PC-3 (cell line): ENCODE results near the gene AKR1C8.

Experiments
- EZH2phosphoT487 ChIP-seq: fragments of 300-600 bp; sonication (generic); IDR thresholded peaks from 2 replicates; pipeline ENCODE4 v1.6.1; 2018; ENCODE audit warnings: mild to moderate bottlenecking, antibody characterized with exemption, low read length, borderline replicate concordance
- TF ChIP-seq, protein P1 (sequence below): fragments of 300-600 bp; sonication (generic); conservative IDR thresholded peaks from 2 replicates; pipeline ENCODE4 v1.5.1; 2017; ENCODE audit warnings: antibody characterized with exemption, low read depth, mild to moderate bottlenecking, low read length

DNA sequence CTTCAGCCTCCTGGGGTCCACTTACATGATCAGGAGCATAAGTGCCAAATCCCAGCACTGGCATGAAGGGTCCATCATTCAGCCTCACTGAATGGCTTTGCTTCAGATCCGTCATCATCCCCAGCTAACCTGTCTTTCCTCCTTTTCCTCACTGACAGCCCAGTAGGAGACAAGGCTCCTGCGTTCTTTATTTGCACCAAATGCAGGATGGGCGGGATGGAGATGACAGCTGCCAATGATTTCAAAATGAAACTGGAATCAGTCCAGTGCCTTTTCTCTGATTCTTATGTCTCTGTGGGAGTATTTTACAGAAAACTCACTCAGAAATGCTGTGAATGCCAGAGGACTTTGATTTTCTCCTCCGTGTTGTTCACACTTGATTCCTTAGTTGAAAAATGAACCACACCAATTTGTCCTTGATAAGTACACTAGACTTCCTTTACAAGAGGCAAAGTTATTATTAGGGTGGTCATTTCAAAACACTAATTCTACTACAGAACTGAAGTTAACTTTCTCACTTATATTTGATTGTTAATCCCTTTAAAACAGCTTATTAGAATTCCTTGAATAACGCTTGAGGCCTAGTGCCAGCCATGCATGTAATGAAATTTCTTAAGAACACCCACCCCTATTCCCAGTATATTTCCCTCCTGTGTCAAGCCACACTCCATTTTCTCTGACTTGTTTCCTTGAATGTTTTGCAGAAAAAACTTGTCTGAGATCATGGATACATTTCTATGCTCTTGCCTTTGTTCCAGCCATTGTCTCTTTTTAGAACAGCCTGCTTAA, at the start of gene AKR1C8:
- TF ChIP-seq, protein P1, sequence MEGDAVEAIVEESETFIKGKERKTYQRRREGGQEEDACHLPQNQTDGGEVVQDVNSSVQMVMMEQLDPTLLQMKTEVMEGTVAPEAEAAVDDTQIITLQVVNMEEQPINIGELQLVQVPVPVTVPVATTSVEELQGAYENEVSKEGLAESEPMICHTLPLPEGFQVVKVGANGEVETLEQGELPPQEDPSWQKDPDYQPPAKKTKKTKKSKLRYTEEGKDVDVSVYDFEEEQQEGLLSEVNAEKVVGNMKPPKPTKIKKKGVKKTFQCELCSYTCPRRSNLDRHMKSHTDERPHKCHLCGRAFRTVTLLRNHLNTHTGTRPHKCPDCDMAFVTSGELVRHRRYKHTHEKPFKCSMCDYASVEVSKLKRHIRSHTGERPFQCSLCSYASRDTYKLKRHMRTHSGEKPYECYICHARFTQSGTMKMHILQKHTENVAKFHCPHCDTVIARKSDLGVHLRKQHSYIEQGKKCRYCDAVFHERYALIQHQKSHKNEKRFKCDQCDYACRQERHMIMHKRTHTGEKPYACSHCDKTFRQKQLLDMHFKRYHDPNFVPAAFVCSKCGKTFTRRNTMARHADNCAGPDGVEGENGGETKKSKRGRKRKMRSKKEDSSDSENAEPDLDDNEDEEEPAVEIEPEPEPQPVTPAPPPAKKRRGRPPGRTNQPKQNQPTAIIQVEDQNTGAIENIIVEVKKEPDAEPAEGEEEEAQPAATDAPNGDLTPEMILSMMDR, result no peak
- no peak for TF ChIP-seq EZH2phosphoT487
